Measurements from ENCODE around the gene MINDY1. TPM values are rescaled to one million over a fixed set of nuclear protein-coding genes. Genes with fewer than 3 reads are reported as not detected.

MINDY1 gene
- polyA plus RNA-seq, 3 donors = 11.5 to 25.0 (median 13.2) TPM

- Mint-ChIP-seq H3K27me3 (ENCODE audit: low read depth in 3 of 3) (peaks cover 0 to under 1% (median 0%) of the 10 kb centered on the region in 3 donors), H3K36me3 (peaks cover 13 to 22% of the 10 kb centered on the region in 2 donors), H3K27ac (no peak overlapping the region), H3K4me1 (peaks cover 16% of the 10 kb centered on the region), H3K9me3 (no peaks in the 10 kb centered on the region), H3K4me3 (no peak overlapping the region)
- Histone ChIP-seq H3K79me2 (ENCODE audit: insufficient read depth, low read length) (peaks cover 15% of the 10 kb centered on the region), H3K4me3 (replicated peaks in 1 of 3; ENCODE audit: low read depth in 2 of 3, low read length in 3 of 3) (no peak overlapping the region), H3K9ac (ENCODE audit: insufficient read depth, low read length, poor library complexity, severe bottlenecking) (no peak overlapping the region), H3K4me2 (replicated peaks; ENCODE audit: extremely low read depth, low read length, poor library complexity, severe bottlenecking) (no peak overlapping the region), H3K9me3 (replicated peaks in 1 of 2; ENCODE audit: control insufficient read depth in 1 of 2, insufficient read depth in 1 of 2, low read length in 2 of 2) (no peaks in the 10 kb centered on the region), H3K36me3 (replicated peaks in 1 of 2; ENCODE audit: control insufficient read depth in 1 of 2, insufficient read depth in 2 of 2, low read length in 2 of 2) (peaks cover 5 to 18% of the 10 kb centered on the region in 2 donors), H4K20me1 (ENCODE audit: insufficient read depth, low read length) (no peaks in the 10 kb centered on the region), H3K4me1 (ENCODE audit: control insufficient read depth in 1 of 2, insufficient read depth in 2 of 2, low read length in 2 of 2) (peaks cover 9 to 13% of the 10 kb centered on the region in 2 donors), H2AFZ (ENCODE audit: insufficient read depth, low read depth, low read length, poor library complexity, severe bottlenecking) (no peak overlapping the region), H3K27me3 (ENCODE audit: control insufficient read depth in 2 of 2, insufficient read depth in 2 of 2, low read length in 2 of 2) (no peaks in the 10 kb centered on the region), H3K27ac (ENCODE audit: low read depth in 1 of 2, low read length in 2 of 2) (no peak overlapping the region)
- no peak for TF ChIP-seq CTCF (IDR thresholded peaks at IDR 0.05)
- DNase-seq = no peak
- WGBS (ENCODE audit: insufficient coverage) = 100% methylated on average over 1 of the region's 2 CpGs
- intact Hi-C loops (cut with micrococcal nuclease) = loop anchor here in 1 of 2 donors (5.0 kb wide), 1 partner anchor 34 kb away; the partner anchor contains the start of gene C1orf56
These were observed 6.8 kb upstream of the MINDY1 start for GRCh38 chr1:151013518-151013917.

GRCh38 chr1:151012684-151013471 lies 6.2 kb upstream of the MINDY1 start:
- Histone ChIP-seq H3K9ac (ENCODE audit: insufficient read depth, low read length, poor library complexity, severe bottlenecking) (no peak overlapping the region), H3K4me1 (ENCODE audit: control insufficient read depth in 1 of 2, insufficient read depth in 2 of 2, low read length in 2 of 2) (peaks cover 11 to 16% of the 10 kb centered on the region in 2 donors), H3K4me2 (replicated peaks; ENCODE audit: extremely low read depth, low read length, poor library complexity, severe bottlenecking) (no peak overlapping the region), H3K27me3 (ENCODE audit: control insufficient read depth in 2 of 2, insufficient read depth in 2 of 2, low read length in 2 of 2) (no peaks in the 10 kb centered on the region), H3K4me3 (replicated peaks in 1 of 3; ENCODE audit: low read depth in 2 of 3, low read length in 3 of 3) (no peak overlapping the region), H3K79me2 (ENCODE audit: insufficient read depth, low read length) (peaks cover 17% of the 10 kb centered on the region), H3K27ac (ENCODE audit: low read depth in 1 of 2, low read length in 2 of 2) (no peak overlapping the region), H3K9me3 (replicated peaks in 1 of 2; ENCODE audit: control insufficient read depth in 1 of 2, insufficient read depth in 1 of 2, low read length in 2 of 2) (no peaks in the 10 kb centered on the region), H3K36me3 (replicated peaks in 1 of 2; ENCODE audit: control insufficient read depth in 1 of 2, insufficient read depth in 2 of 2, low read length in 2 of 2) (peaks cover 2 to 12% of the 10 kb centered on the region in 2 donors), H4K20me1 (ENCODE audit: insufficient read depth, low read length) (no peaks in the 10 kb centered on the region), H2AFZ (ENCODE audit: insufficient read depth, low read depth, low read length, poor library complexity, severe bottlenecking) (no peak overlapping the region)
- H3K4me3 Mint-ChIP-seq = no peak overlapping the region
- H3K9me3 Mint-ChIP-seq = no peaks in the 10 kb centered on the region
- WGBS (ENCODE audit: insufficient coverage) = 96% methylated on average over 10 of the region's 14 CpGs
- H3K27ac Mint-ChIP-seq = no peak overlapping the region
- intact Hi-C loops (cut with micrococcal nuclease) = loop anchor here in 1 of 2 donors (5.0 kb wide), 1 partner anchor 34 kb away; the partner anchor contains the start of gene C1orf56
- DNase-seq = no peak
- peaks cover 0 to 3% (median 0%) of the 10 kb centered on the region in 3 donors for H3K27me3 Mint-ChIP-seq (ENCODE audit: low read depth in 3 of 3)
- TF ChIP-seq CTCF (IDR thresholded peaks at IDR 0.05) = no peak
- peaks cover 7 to 18% of the 10 kb centered on the region in 2 donors for H3K36me3 Mint-ChIP-seq
- H3K4me1 Mint-ChIP-seq = peaks cover 21% of the 10 kb centered on the region
